Measurements from ENCODE around the gene DHX32. TPM values are rescaled to one million over a fixed set of nuclear protein-coding genes. Genes with fewer than 3 reads are reported as not detected.

DHX32 gene
- total RNA-seq, 1 donor from 2014 or later, result 33.6 TPM

- ATAC-seq, result no peak
Observed at GRCh38 chr10:125802739-125803138, 78.4 kb downstream of the DHX32 start.

- ATAC-seq, result no peak
Observed at GRCh38 chr10:125802131-125802530, 79.0 kb downstream of the DHX32 start.

- no peak for ATAC-seq
Observed at GRCh38 chr10:125801574-125801973, 79.5 kb downstream of the DHX32 start.

- ATAC-seq, result no peak
Observed at GRCh38 chr10:125799451-125800182, 81.5 kb downstream of the DHX32 start.

- no peak for ATAC-seq
Observed at GRCh38 chr10:125797994-125798662, 83.0 kb downstream of the DHX32 start.

GRCh38 chr10:125797424-125797823 is 83.7 kb downstream of the DHX32 start:
- no peak for ATAC-seq

GRCh38 chr10:125795637-125796190 is 85.4 kb downstream of the DHX32 start:
- no peak for ATAC-seq

GRCh38 chr10:125795128-125795527 is 86.0 kb downstream of the DHX32 start:
- no peak for ATAC-seq

- ATAC-seq, result no peak
Observed at GRCh38 chr10:125792342-125793300, 88.5 kb downstream of the DHX32 start.

GRCh38 chr10:125788156-125789034 is 92.7 kb downstream of the DHX32 start:
- ATAC-seq, result no peak

Other genes with a start within 250 kb of the DHX32 start
- not detected for gene TEX36, start 198.1 kb downstream of the DHX32 start, total RNA-seq
- 8.3 TPM for gene EDRF1, start 161.6 kb downstream of the DHX32 start, total RNA-seq
- 0.08 TPM for gene MMP21, start 105.5 kb downstream of the DHX32 start, total RNA-seq
- gene UROS, start 58.0 kb downstream of the DHX32 start, total RNA-seq, result 31.6 TPM
- 35.4 TPM for gene BCCIP, start 57.7 kb downstream of the DHX32 start, total RNA-seq
- gene FANK1, start 15.3 kb upstream of the DHX32 start, total RNA-seq, result 3.2 TPM